Thymus (tissue), 14 donors: ENCODE results near the gene CCL7. TPM values are rescaled to one million over a fixed set of nuclear protein-coding genes. Genes with fewer than 3 reads are reported as not detected.
"Not testable (repeated sequence)": the region's sequence is repeated elsewhere in the genome, so short reads cannot be mapped to it uniquely, and the experiment has no call there.

Experiments
- DNase-seq, 9 donors: peaks; one replicate each; pipeline ENCODE4 v3.0.0-alpha.2; 2013; ENCODE audit warnings: low spot score in 9 of 9, low read depth in 6 of 9, missing footprints in 1 of 9
- H3K27ac ChIP-seq, 2 donors: one replicate each; pipeline ENCODE4 v1.5.1; 2013; ENCODE audit warnings: control low read depth in 1 of 2, low read depth in 1 of 2, low read length in 1 of 2, mild to moderate bottlenecking in 1 of 2, moderate library complexity in 1 of 2
- H3K27me3 ChIP-seq, 2 donors: one replicate each; pipeline ENCODE4 v1.5.1; 2013; ENCODE audit warnings: low read length in 1 of 2; ENCODE audit not compliant: control insufficient read depth in 2 of 2, insufficient read depth in 1 of 2
- H3K36me3 ChIP-seq, 2 donors: one replicate each; pipeline ENCODE4 v1.5.1; 2013; ENCODE audit warnings: low read length in 1 of 2, mild to moderate bottlenecking in 1 of 2, moderate library complexity in 1 of 2; ENCODE audit not compliant: control insufficient read depth in 2 of 2, insufficient read depth in 2 of 2
- H3K4me1 ChIP-seq, 2 donors: one replicate each; pipeline ENCODE4 v1.5.1; 2013; ENCODE audit warnings: low read length in 2 of 2; ENCODE audit not compliant: control insufficient read depth in 2 of 2, insufficient read depth in 2 of 2
- H3K4me3 ChIP-seq, 2 donors: one replicate each; pipeline ENCODE4 v1.5.1; 2013; ENCODE audit warnings: low read length in 2 of 2, control low read depth in 1 of 2, mild to moderate bottlenecking in 1 of 2
- H3K9me3 ChIP-seq, 2 donors: one replicate each; pipeline ENCODE4 v1.5.1; 2013; ENCODE audit warnings: low read length in 1 of 2, mild to moderate bottlenecking in 1 of 2; ENCODE audit not compliant: control insufficient read depth in 2 of 2, insufficient read depth in 1 of 2
- WGBS: extraction: QIAGEN DNeasy Blood & Tissue Kit; methylation state at CpG from one replicate; pipeline ENCODE4 v1.1.7; 2013; 5-methylcytosine and 5-hydroxymethylcytosine counted together
- long read RNA-seq, 10 donors: transcript quantifications; one replicate each; lab custom pipeline, GENCODE V29; 2026
- polyA plus RNA-seq: library from polyadenylated mRNA; stranded (reverse); fragments of 200-250 nt; gene quantifications from one replicate; pipeline ENCODE4 v1.2.3, GENCODE V29; 2013
- total RNA-seq: library from RNA; stranded (reverse); fragments of 120-200 nt; gene quantifications from one replicate; pipeline ENCODE4 v1.2.4, GENCODE V29; 2013
- donor health status: healthy.

CCL7 gene
- total RNA-seq (0.47 TPM), polyA plus RNA-seq (5.4 TPM)
- long read RNA-seq, donor 1, result 0 reads
- long read RNA-seq, donor 2, result 0 reads
- long read RNA-seq, donor 3, result 0 reads
- long read RNA-seq, donor 4, result 0 reads
- long read RNA-seq, donor 5, result 0 reads
- long read RNA-seq, donor 6, result 0 reads
- long read RNA-seq, donor 7, result 0 reads
- long read RNA-seq, donor 8, result 0 reads
- long read RNA-seq, donor 9, result 0 reads
- long read RNA-seq, donor 10, result 0 reads

- H3K27me3 ChIP-seq, result peaks cover 0 to 2% of the 10 kb centered on the region in 2 donors
- H3K9me3 ChIP-seq, result no peaks in the 10 kb centered on the region
- DNase-seq, result no peak
- H3K4me1 ChIP-seq, result no peaks in the 10 kb centered on the region
- H3K4me3 ChIP-seq, result no peak within 1 kb of the TSS
- no peak within 1 kb of the TSS for H3K27ac ChIP-seq
- 25% methylated on average over 1 of the region's 1 CpG for WGBS
- H3K36me3 ChIP-seq, result no peaks in the 10 kb centered on the region
Measured at GRCh38 chr17:34269969-34270368, at the start of gene CCL7. Gene CCL7 (plus strand): TSS chr17:34270221. CDS start chr17:34270291, 70 bp downstream.

DNA sequence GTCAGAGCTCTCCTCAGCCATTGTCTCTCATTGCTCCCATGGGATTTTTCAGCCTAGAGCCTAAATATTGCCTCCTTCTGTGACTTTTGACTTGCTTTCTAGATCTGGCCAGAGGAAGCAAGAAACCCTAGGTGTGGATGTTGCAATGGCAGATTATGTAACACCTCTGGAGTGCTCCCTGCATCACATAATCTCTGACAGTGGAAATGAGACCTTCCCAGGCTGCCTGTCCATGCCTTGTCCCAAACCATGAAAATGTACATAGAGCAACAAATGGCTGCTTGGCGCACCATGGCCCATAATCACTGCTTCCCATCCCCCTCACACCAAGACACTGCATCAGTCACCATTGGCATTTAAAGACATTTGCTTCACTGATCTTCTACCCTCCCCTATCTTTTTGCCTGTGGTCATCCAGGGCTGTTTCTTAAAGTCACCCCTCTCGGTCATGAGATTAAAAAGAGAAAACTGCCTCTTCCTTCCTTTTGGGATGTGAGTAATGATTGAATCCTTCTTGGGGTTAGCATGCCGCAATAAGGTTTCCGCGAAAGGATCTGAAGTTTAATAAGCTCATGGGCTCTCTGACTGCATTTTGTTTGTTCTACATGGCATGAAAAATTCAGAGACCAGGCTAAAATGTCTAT is 49.1 kb upstream of the CCL7 start:
- Histone ChIP-seq H3K4me1 (no peaks in the 10 kb centered on the region), H3K36me3 (no peaks in the 10 kb centered on the region), H3K4me3 (no peak overlapping the region), H3K9me3 (no peaks in the 10 kb centered on the region), H3K27me3 (no peaks in the 10 kb centered on the region), H3K27ac (no peak overlapping the region)
- DNase-seq, result no peak
- WGBS, result 90% methylated on average over 5 of the region's 5 CpGs

DNA sequence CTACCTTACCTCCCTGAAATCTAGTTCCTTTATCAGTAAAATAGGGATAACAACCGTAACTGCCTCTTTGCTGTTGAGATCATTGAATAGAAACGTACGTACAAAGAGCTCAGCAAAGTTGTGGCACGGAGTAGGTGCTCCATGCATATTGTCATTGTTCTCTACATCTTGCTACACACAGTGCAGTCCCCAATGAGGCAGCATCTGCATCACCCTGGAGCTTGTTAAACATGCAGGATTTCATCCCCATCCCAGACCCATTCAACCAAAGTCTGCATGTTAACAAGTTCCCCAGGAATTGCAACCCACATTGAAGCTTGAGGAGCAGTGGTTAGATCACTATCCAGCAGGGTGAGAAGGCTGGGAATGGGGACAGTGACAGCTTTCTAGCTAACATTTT is 48.6 kb upstream of the CCL7 start:
- DNase-seq, result no peak
- no peaks in the 10 kb centered on the region for H3K9me3 ChIP-seq
- 95% methylated on average over 4 of the region's 4 CpGs for WGBS
- H3K27me3 ChIP-seq, result no peaks in the 10 kb centered on the region
- no peak overlapping the region for H3K4me3 ChIP-seq
- no peaks in the 10 kb centered on the region for H3K36me3 ChIP-seq
- no peak overlapping the region for H3K27ac ChIP-seq
- H3K4me1 ChIP-seq, result no peaks in the 10 kb centered on the region

DNA sequence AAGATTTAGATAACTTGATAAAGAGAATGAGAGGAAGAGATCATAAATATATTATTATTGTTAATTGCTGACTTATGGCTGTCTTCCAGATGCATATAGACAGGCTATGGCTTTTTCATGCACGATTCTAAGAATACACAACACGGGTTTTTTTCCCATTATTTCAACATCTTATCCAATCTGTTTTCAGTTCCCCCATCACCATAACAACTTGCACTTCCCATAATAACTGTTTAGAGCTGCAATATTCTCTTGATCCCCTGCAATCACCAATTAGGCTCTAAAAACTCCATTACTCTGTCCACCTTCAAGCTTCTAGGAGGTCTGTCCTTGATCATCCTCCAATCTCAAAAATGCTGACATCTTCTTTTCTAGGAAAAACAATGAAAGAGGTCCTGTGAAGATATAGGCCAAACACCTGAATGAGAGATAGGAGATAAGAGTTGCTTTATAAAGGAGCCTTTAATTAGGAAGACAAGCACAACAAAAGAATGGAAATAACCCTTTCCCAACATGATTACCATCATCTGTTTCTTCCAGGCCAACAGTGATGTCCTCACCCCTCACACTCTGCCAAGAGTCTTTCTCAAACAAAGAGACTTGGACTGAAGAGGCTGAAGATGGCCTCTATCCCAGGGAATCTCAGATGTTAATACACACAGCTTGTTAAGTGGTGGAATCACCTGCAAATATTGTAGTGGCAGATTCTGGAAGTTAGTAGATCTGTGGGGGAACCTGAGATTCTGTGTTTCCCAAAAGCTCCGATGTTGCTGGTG is 47.1 kb upstream of the CCL7 start:
- 91% methylated on average over 3 of the region's 3 CpGs for WGBS
- H3K27ac ChIP-seq, result no peak overlapping the region
- H3K27me3 ChIP-seq, result no peaks in the 10 kb centered on the region
- no peaks in the 10 kb centered on the region for H3K36me3 ChIP-seq
- no peak overlapping the region for H3K4me3 ChIP-seq
- no peak for DNase-seq
- no peaks in the 10 kb centered on the region for H3K4me1 ChIP-seq
- no peaks in the 10 kb centered on the region for H3K9me3 ChIP-seq

GRCh38 chr17:34225046-34225445 is 45.0 kb upstream of the CCL7 start:
- no peak for DNase-seq
- Histone ChIP-seq H3K27ac (no peak overlapping the region), H3K4me3 (no peak overlapping the region), H3K36me3 (no peaks in the 10 kb centered on the region), H3K4me1 (no peaks in the 10 kb centered on the region), H3K9me3 (peaks cover 0 to 2% of the 10 kb centered on the region in 2 donors), H3K27me3 (no peaks in the 10 kb centered on the region)
- over 99% methylated on average over 9 of the region's 9 CpGs for WGBS

DNA sequence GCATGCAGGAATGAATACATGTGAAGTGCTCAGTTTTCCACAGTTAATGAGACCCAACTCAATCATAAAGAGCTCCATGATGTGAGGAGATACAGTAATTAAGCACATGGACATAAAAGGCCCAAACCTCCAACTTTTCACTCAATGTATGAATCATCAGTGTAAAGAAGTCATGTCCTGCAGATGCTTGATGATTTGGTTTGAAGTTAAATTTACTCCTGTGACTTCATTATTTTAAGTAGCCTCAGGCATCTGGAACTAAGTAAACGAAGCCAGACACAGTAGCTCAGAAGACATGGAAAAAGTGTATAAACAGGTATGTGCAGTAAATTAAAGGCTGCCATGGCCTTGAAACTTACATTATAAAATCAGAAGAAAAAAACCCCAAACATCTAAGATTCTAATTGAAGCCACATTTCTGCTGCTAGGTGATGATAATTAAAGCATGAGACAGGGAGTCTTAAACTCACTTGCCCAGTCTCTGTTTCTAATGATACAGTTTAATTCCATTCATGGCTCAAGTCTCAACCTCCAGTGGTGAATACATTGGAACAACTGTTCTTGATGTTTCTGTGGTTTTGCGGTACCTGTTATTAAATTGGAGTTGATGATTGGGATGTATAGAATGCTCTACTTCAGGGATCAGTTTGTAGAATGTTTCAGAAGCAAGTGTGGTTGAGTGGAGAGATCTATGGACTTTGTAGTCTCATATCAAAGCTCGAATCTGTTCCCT is 43.8 kb upstream of the CCL7 start:
- no peak overlapping the region for H3K27ac ChIP-seq
- H3K36me3 ChIP-seq, result no peaks in the 10 kb centered on the region
- 93% methylated on average over 3 of the region's 3 CpGs for WGBS
- no peaks in the 10 kb centered on the region for H3K27me3 ChIP-seq
- H3K4me1 ChIP-seq, result no peaks in the 10 kb centered on the region
- no peak for DNase-seq
- peaks cover 0 to 3% of the 10 kb centered on the region in 2 donors for H3K9me3 ChIP-seq
- H3K4me3 ChIP-seq, result no peak overlapping the region

DNA sequence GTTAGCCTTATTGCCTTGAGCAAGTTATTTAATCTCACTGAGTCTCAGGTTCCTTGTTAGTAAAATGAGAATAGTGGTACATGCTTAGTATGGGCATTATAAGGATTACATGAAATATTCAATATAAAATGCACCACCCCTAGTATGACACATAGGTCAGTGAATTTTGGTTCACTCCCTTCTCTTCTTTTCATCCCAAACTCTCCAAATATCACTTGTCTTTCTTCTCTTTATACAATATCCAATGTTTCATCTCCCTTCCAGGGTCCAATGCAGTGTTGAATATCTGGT is 43.3 kb upstream of the CCL7 start:
- H3K9me3 ChIP-seq, result peaks cover 0 to 3% of the 10 kb centered on the region in 2 donors

DNA sequence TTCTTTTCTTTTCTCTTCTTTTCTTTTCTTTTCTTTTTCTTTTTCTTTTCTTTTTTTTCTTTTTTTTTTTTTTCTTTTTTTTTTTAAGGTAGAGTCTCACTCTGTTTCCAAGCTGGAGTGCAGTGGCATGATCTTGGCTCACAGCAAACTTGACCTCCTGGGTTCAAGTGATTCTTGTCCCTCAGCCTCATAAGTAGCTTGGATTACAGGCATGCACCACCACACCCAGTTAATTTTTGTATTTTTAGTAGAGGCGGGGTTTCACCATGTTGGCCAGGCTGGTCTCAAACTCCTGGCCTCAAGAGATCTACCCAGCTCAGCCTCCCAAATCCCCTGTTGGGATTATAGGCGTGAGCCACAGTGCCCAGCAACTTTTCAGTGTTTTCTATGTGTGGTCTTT is 42.7 kb upstream of the CCL7 start:
- H3K27me3 ChIP-seq, H3K36me3 ChIP-seq, H3K27ac ChIP-seq, H3K4me3 ChIP-seq, H3K9me3 ChIP-seq, H3K4me1 ChIP-seq, DNase-seq: not testable (repeated sequence)
- 98% methylated on average over 2 of the region's 2 CpGs for WGBS

More for the DNA sequence above, 43.3 kb upstream of the CCL7 start:
- H3K27ac ChIP-seq, result no peak overlapping the region
- no peaks in the 10 kb centered on the region for H3K27me3 ChIP-seq
- no peak overlapping the region for H3K4me3 ChIP-seq
- H3K36me3 ChIP-seq, result no peaks in the 10 kb centered on the region
- no peaks in the 10 kb centered on the region for H3K4me1 ChIP-seq
- DNase-seq, result no peak

- Histone ChIP-seq H3K4me3 (no peak overlapping the region), H3K36me3 (no peaks in the 10 kb centered on the region), H3K27ac (no peak overlapping the region), H3K9me3 (peaks cover 0 to 3% of the 10 kb centered on the region in 2 donors), H3K27me3 (no peaks in the 10 kb centered on the region), H3K4me1 (no peaks in the 10 kb centered on the region)
- DNase-seq, result no peak
- WGBS, result 70% methylated on average over 3 of the region's 3 CpGs
Measured at GRCh38 chr17:34227707-34228106, 42.3 kb upstream of the CCL7 start.
